ENCODE results near the gene VAV1. TPM values are rescaled to one million over a fixed set of nuclear protein-coding genes. Genes with fewer than 3 reads are reported as not detected.
A peak's percentile ranks its signal among the peaks of the same experiment; 100 is the strongest.

VAV1 gene
- total and polyA plus RNA-seq, 9 of the 15 experiments (the other 6 are each of a cell fraction or from before 2014, with no cell fraction given): 0.46 to 20.1 (median 11.1) TPM

DNA sequence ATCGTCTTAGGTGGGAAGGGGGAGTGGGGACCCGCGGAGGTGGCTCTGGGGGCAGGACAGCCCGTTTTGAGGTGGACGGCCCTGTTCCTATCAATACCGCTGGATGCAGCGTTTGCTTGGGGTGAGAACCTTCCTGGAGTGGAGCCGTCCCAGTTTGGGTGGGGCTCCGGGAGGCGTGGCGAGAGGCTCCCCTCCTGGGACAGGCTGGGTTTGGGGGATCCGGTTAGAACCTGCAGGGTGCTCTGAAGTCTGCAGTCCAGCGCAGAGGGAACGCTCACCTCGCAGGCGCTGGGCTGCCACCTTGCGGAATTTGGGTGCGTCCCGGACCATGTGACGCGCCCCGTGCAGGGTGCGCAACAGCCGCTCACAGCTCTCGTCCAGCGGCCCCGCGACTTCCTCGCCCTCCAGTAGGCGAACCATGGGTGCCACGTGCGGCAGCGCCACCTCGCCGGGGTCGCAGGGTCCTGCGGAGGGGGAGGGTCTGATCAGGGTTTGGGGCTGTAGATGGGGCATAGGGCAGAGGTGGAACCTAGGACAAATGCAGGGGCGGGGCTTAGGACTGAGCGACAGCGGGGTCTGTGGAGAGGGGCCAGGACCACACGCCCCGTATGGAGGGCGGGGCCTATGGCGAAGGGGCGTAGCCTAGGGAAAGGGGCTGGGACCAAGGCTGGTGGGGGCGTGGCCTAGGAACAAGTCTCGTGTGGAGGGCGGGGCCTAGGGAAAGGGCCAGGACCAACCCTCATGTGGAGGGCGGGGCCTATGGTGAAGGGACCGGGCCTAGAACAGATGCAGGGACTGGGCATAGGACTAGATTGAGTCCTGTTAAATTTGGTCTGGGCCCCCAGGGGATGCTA lies 19.1 kb upstream of the VAV1 start (continued):
- peak; percentile 68 for TF ChIP-seq FIP1L1 (IDR thresholded peaks at IDR 0.05; ENCODE audit: low read depth, low read length, poor library complexity, severe bottlenecking)
- peak; percentile 70 for TF ChIP-seq HNRNPL (IDR thresholded peaks at IDR 0.05; ENCODE audit: low read depth, low read length)
- 0 out of 2 replicates have a peak, but pooled peaks have one; percentile 20 for TF ChIP-seq SREBF2 (CRISPR knock-in tag; IDR thresholded peaks at IDR 0.05)
- peak in 1 of 2 experiments; percentile 88; a peak in 2 of 3 replicates for TF ChIP-seq CBX3 (IDR thresholded peaks at IDR 0.05; ENCODE audit: borderline replicate concordance in 1 of 2, low read length in 2 of 2)
- peak; percentile 80 for TF ChIP-seq NBN (IDR thresholded peaks at IDR 0.05; ENCODE audit: low read depth)
- no peak for TF ChIP-seq RBM17 (IDR thresholded peaks at IDR 0.05; ENCODE audit: borderline replicate concordance, low read depth, low read length)
- peak; percentile 31; the same call in 1 of the 2 replicates for TF ChIP-seq FOXP4 (CRISPR knock-in tag; IDR thresholded peaks at IDR 0.05; ENCODE audit: borderline replicate concordance)
- TF ChIP-seq GTF2E2 (tag; IDR thresholded peaks at IDR 0.05): no peak
- TF ChIP-seq, protein P1, sequence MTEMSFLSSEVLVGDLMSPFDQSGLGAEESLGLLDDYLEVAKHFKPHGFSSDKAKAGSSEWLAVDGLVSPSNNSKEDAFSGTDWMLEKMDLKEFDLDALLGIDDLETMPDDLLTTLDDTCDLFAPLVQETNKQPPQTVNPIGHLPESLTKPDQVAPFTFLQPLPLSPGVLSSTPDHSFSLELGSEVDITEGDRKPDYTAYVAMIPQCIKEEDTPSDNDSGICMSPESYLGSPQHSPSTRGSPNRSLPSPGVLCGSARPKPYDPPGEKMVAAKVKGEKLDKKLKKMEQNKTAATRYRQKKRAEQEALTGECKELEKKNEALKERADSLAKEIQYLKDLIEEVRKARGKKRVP (CRISPR knock-in tag; IDR thresholded peaks at IDR 0.05): no peak
- TF ChIP-seq SREBF1 (IDR thresholded peaks at IDR 0.05; ENCODE audit: borderline replicate concordance, low read depth, low read length): no peak
- TF ChIP-seq CEBPB (tag; IDR thresholded peaks at IDR 0.05): no peak
- peak; percentile 60 for TF ChIP-seq BCOR (IDR thresholded peaks at IDR 0.05)
- TF ChIP-seq STAG1 (CRISPR knock-in tag; IDR thresholded peaks at IDR 0.05; ENCODE audit: borderline replicate concordance): no peak; the same call in 1 of the 2 replicates
- TF ChIP-seq ZBTB8A (IDR thresholded peaks at IDR 0.05; ENCODE audit: partially characterized antibody): no peak
- TF ChIP-seq UBTF (IDR thresholded peaks at IDR 0.05; ENCODE audit: borderline replicate concordance in 1 of 2, low read depth in 2 of 2, low read length in 2 of 2): peak; percentile 74 to 87; a peak in 3 of 4 replicates
- TF ChIP-seq, protein P2, sequence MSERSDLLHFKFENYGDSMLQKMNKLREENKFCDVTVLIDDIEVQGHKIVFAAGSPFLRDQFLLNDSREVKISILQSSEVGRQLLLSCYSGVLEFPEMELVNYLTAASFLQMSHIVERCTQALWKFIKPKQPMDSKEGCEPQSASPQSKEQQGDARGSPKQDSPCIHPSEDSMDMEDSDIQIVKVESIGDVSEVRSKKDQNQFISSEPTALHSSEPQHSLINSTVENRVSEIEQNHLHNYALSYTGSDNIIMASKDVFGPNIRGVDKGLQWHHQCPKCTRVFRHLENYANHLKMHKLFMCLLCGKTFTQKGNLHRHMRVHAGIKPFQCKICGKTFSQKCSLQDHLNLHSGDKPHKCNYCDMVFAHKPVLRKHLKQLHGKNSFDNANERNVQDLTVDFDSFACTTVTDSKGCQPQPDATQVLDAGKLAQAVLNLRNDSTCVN (CRISPR knock-in tag; IDR thresholded peaks at IDR 0.05): 0 out of 2 replicates have a peak, but pooled peaks have one; percentile 77
- TF ChIP-seq HDAC3 (IDR thresholded peaks at IDR 0.05; ENCODE audit: borderline replicate concordance, partially characterized antibody): no peak
- TF ChIP-seq ZNF644 (tag; IDR thresholded peaks at IDR 0.05; ENCODE audit: low read depth): no peak
- TF ChIP-seq HDAC6 (IDR thresholded peaks at IDR 0.05; ENCODE audit: low read depth, low read length): no peak
- TF ChIP-seq ZNF143 (CRISPR knock-in tag; IDR thresholded peaks at IDR 0.05): no peak

Data from K562 (cell line).